NB4 (cell line): ENCODE measurements around the gene POT1.

ENCODE experiments used
- TF ChIP-seq, protein P1 (sequence below): IDR thresholded peaks from one replicate; pipeline ENCODE4 v1.5.1; 2012; ENCODE audit warnings: low read depth, low read length
- TF ChIP-seq, protein P2 (sequence below): IDR thresholded peaks from 2 replicates; pipeline ENCODE4 v1.6.1; 2011; ENCODE audit warnings: low read depth, low read length

DNA sequence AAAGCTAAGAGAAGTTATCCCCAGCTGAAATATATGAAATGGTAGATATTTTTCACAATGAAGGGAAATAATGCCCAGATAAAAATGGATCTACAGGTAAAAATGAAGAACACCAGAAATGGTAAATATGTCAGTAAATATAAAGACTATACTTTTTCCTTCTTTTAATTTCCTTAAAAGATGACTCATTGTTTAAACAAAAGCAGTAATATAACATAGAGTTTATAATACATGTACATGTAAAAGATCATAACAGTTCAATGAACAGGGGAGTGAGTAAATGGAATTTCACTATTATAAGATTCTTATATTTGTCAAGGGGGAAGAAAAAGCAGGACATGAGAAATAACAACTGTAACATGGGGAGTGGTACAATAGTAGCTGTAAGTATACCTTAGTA lies 7.4 kb downstream of the POT1 start:
- TF ChIP-seq, protein P1, sequence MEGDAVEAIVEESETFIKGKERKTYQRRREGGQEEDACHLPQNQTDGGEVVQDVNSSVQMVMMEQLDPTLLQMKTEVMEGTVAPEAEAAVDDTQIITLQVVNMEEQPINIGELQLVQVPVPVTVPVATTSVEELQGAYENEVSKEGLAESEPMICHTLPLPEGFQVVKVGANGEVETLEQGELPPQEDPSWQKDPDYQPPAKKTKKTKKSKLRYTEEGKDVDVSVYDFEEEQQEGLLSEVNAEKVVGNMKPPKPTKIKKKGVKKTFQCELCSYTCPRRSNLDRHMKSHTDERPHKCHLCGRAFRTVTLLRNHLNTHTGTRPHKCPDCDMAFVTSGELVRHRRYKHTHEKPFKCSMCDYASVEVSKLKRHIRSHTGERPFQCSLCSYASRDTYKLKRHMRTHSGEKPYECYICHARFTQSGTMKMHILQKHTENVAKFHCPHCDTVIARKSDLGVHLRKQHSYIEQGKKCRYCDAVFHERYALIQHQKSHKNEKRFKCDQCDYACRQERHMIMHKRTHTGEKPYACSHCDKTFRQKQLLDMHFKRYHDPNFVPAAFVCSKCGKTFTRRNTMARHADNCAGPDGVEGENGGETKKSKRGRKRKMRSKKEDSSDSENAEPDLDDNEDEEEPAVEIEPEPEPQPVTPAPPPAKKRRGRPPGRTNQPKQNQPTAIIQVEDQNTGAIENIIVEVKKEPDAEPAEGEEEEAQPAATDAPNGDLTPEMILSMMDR, result no peak
- TF ChIP-seq, protein P2, sequence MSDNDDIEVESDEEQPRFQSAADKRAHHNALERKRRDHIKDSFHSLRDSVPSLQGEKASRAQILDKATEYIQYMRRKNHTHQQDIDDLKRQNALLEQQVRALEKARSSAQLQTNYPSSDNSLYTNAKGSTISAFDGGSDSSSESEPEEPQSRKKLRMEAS, result no peak
